Transverse colon (tissue), 4 donors: Measurements from ENCODE around the gene MAPK8IP2. TPM values are rescaled to one million over a fixed set of nuclear protein-coding genes. Genes with fewer than 3 reads are reported as not detected.

ENCODE experiments used
- DNase-seq: peaks from one replicate; pipeline ENCODE4 v3.0.0-alpha.2; 2019
- H3K27ac ChIP-seq, 4 donors: fragments of 200-600 bp; sonication (generic); 2 replicates each; pipeline ENCODE4 v1.5.1; 2016 to 2018; ENCODE audit warnings: inconsistent platforms in 4 of 4
- H3K27me3 ChIP-seq: fragments of 200-600 bp; sonication (generic); 2 replicates; pipeline ENCODE4 v1.5.1; 2017; ENCODE audit warnings: inconsistent platforms
- H3K36me3 ChIP-seq, 4 donors: fragments of 200-600 bp; sonication (generic); 2 replicates each; pipeline ENCODE4 v1.5.1; 2017 to 2019; ENCODE audit warnings: inconsistent platforms in 4 of 4
- H3K4me1 ChIP-seq, 4 donors: fragments of 200-600 bp; sonication (generic); 2 replicates each; pipeline ENCODE4 v1.5.1; 2017 to 2020; ENCODE audit warnings: inconsistent platforms in 4 of 4
- H3K4me3 ChIP-seq, 4 donors: fragments of 200-600 bp; sonication (generic); 1 replicate in 1 of 4; 2 replicates in 3 of 4; pipeline versions ENCODE4 v1.5.1 to v1.6.1; 2017 to 2019; ENCODE audit warnings: inconsistent platforms in 4 of 4
- H3K9me3 ChIP-seq, 2 donors: fragments of 200-600 bp; sonication (generic); 2 replicates each; pipeline ENCODE4 v1.5.1; 2017 to 2019; ENCODE audit warnings: inconsistent platforms in 2 of 2
- EP300 ChIP-seq: sonication (generic); formaldehyde crosslinking; IDR thresholded peaks from one replicate; pipeline ENCODE4 v1.6.1; 2017; ENCODE audit warnings: antibody characterized with exemption, low read depth
- POLR2A ChIP-seq: fragments of 450-650 bp; IDR thresholded peaks from one replicate; pipeline ENCODE4 v1.6.1; 2016; ENCODE audit warnings: antibody characterized with exemption, mild to moderate bottlenecking, moderate library complexity
- POLR2AphosphoS5 ChIP-seq, 3 donors: sonication (generic); formaldehyde crosslinking; IDR thresholded peaks; one replicate each; pipeline ENCODE4 v1.6.1; 2016; ENCODE audit warnings: antibody characterized with exemption in 3 of 3
- WGBS, 2 donors: methylation state at CpG; one replicate each; pipeline ENCODE4 v1.1.5; 2018; ENCODE audit warnings: low coverage in 1 of 2; 5-methylcytosine and 5-hydroxymethylcytosine counted together
- in situ Hi-C, 4 donors: fragments of 200-750 bp; cut with MboI; loops; one replicate each; pipeline versions ENCODE4 v1.15.0 to v1.15.1; 2017; ENCODE audit warnings: low sequenced_read_pairs in 3 of 4, low pct_ligation_motif_present in 1 of 4, low pct_unique_long_range_greater_than_20kb in 1 of 4
- intact Hi-C: fragments of 100-400 bp; cut with DNase I; formaldehyde crosslinking; loops from one replicate; pipeline ENCODE4 v1.15.1; 2023; ENCODE audit warnings: low total_unique reads
- total RNA-seq, 4 donors: library from RNA; depleted of rRNA; stranded (reverse); fragments of >200 nt; gene quantifications; one replicate each; pipeline ENCODE4 v1.1.0, GENCODE V29; 2016
- TF ChIP-seq, protein P1 (sequence below), 5 experiments: fragments of 200-600 bp in 3 of 5; fragments of 450-650 bp in 2 of 5; sonication (generic) in 3 of 5; IDR thresholded peaks; 1 replicate in 2 of 5; 2 replicates in 3 of 5; pipeline ENCODE4 v1.5.1; 2016 to 2017; ENCODE audit warnings: antibody characterized with exemption in 5 of 5, inconsistent platforms in 3 of 5, mild to moderate bottlenecking in 2 of 5, moderate library complexity in 1 of 5

MAPK8IP2 gene
- total RNA-seq, 4 donors from 2014 or later, result 1.1 to 3.4 (median 1.8) TPM

DNA sequence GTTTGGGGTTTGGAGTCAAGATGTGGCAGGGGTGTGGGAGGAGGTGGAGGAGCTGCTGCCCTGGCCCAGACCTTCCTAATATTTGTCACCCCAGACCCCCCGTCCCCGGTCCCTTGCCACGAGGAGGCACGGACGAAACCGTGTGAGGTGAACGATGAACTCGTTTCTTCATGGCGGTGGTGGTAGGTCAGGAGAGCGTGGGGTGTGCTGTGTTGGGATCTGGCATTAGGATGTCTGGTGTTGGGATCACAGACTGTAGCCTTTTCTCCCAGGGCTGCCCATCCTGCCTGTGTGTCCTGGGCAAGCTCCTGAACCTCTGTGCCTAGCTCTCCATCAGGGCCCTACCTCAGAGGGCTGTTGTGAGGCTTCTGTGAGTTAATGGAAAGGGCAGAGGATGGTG lies 8.4 kb downstream of the MAPK8IP2 start:
- H3K27me3 ChIP-seq, result peaks cover 40% of the 10 kb centered on the region
- no peak overlapping the region for H3K27ac ChIP-seq
- no peak for DNase-seq
- H3K4me3 ChIP-seq, result no peak overlapping the region
- intact Hi-C loops, result no loop called here
- in situ Hi-C loops, result no loop called here
- no peak for TF ChIP-seq POLR2AphosphoS5 (IDR thresholded peaks at IDR 0.05)
- no peak for TF ChIP-seq EP300
- TF ChIP-seq POLR2A, result no peak
- TF ChIP-seq, protein P1, sequence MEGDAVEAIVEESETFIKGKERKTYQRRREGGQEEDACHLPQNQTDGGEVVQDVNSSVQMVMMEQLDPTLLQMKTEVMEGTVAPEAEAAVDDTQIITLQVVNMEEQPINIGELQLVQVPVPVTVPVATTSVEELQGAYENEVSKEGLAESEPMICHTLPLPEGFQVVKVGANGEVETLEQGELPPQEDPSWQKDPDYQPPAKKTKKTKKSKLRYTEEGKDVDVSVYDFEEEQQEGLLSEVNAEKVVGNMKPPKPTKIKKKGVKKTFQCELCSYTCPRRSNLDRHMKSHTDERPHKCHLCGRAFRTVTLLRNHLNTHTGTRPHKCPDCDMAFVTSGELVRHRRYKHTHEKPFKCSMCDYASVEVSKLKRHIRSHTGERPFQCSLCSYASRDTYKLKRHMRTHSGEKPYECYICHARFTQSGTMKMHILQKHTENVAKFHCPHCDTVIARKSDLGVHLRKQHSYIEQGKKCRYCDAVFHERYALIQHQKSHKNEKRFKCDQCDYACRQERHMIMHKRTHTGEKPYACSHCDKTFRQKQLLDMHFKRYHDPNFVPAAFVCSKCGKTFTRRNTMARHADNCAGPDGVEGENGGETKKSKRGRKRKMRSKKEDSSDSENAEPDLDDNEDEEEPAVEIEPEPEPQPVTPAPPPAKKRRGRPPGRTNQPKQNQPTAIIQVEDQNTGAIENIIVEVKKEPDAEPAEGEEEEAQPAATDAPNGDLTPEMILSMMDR (IDR thresholded peaks at IDR 0.05), result no peak
- H3K36me3 ChIP-seq, result no peaks in the 10 kb centered on the region
- 84 to 89% methylated on average over 9 to 10 of the region's 10 CpGs for WGBS, 2 donors
- H3K4me1 ChIP-seq, result peaks cover 6 to 14% (median 9%) of the 10 kb centered on the region in 4 donors
- H3K9me3 ChIP-seq, result no peaks in the 10 kb centered on the region

GRCh38 chr22:50609599-50609998 lies 9.0 kb downstream of the MAPK8IP2 start:
- no peaks in the 10 kb centered on the region for H3K36me3 ChIP-seq
- 87% methylated on average over 12 of the region's 12 CpGs; no CpG with 5 or more reads in 1 of the 2 donors for WGBS, 2 donors
- H3K4me3 ChIP-seq, result no peak overlapping the region
- in situ Hi-C loops, result no loop called here
- intact Hi-C loops, result no loop called here
- H3K9me3 ChIP-seq, result no peaks in the 10 kb centered on the region
- H3K4me1 ChIP-seq, result peaks cover 6 to 14% (median 9%) of the 10 kb centered on the region in 4 donors
- H3K27ac ChIP-seq, result no peak overlapping the region
- DNase-seq, result no peak
- TF ChIP-seq EP300, result no peak
- TF ChIP-seq, protein P1 (IDR thresholded peaks at IDR 0.05), result no peak
- no peak for TF ChIP-seq POLR2AphosphoS5 (IDR thresholded peaks at IDR 0.05)
- no peak for TF ChIP-seq POLR2A
- peaks cover 35% of the 10 kb centered on the region for H3K27me3 ChIP-seq

DNA sequence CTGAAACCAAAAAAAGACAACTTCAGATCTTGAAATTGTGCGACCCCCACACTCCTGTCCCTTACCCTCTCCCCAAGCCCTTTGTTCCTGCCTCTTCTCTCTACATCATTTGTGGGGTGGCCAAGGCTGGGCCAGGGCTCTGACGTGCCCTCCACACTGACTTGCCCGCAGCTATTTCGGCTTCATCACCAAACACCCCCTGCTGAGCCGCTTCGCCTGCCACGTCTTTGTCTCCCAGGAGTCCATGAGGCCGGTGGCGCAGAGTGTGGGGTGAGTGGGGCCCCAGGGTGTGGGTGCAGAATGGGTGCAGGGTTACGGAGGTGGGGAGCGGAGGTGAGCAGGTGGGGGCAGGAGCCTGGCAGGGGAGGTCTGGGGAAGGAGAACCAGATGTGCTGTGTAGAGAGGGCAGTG lies 9.5 kb downstream of the MAPK8IP2 start:
- no peaks in the 10 kb centered on the region for H3K9me3 ChIP-seq
- peaks cover 6 to 14% (median 9%) of the 10 kb centered on the region in 4 donors for H3K4me1 ChIP-seq
- intact Hi-C loops, result no loop called here
- H3K27ac ChIP-seq, result no peak overlapping the region
- in situ Hi-C loops, result no loop called here
- DNase-seq, result no peak
- 81 to 89% methylated on average over 6 to 11 of the region's 11 CpGs for WGBS, 2 donors
- TF ChIP-seq POLR2A, result no peak
- no peaks in the 10 kb centered on the region for H3K36me3 ChIP-seq
- no peak overlapping the region for H3K4me3 ChIP-seq
- peaks cover 32% of the 10 kb centered on the region for H3K27me3 ChIP-seq

DNA sequence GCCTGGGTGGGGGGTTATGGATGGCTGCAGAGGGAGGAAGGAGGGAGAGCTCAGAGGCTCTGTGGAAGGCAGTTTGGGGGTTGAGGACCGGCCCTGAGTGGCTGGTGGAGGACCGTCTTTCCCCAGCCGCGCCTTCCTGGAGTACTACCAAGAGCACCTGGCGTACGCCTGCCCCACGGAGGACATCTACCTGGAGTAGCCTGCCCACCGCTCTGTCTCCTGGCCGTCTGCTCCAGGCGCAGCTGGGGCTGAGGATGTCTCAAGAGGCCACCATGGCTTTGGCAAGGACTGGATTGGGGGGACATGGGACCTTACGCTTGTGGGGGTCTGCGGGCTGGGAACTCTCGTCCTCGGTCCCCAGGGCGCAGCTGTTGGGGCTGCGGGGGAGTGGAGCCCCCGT lies 10.0 kb downstream of the MAPK8IP2 start:
- no peak overlapping the region for H3K4me3 ChIP-seq
- peaks cover 6 to 14% (median 9%) of the 10 kb centered on the region in 4 donors for H3K4me1 ChIP-seq
- TF ChIP-seq POLR2AphosphoS5 (IDR thresholded peaks at IDR 0.05) (no peak), POLR2A (no peak), EP300 (no peak)
- TF ChIP-seq, protein P1 (IDR thresholded peaks at IDR 0.05), result no peak
- H3K27me3 ChIP-seq, result peaks cover 34% of the 10 kb centered on the region
- intact Hi-C loops, result no loop called here
- H3K36me3 ChIP-seq, result no peaks in the 10 kb centered on the region
- no peak for DNase-seq
- no peaks in the 10 kb centered on the region for H3K9me3 ChIP-seq
- no peak overlapping the region for H3K27ac ChIP-seq
- 57 to 90% methylated on average over 1 to 17 of the region's 17 CpGs for WGBS, 2 donors
- in situ Hi-C loops, result no loop called here

DNA sequence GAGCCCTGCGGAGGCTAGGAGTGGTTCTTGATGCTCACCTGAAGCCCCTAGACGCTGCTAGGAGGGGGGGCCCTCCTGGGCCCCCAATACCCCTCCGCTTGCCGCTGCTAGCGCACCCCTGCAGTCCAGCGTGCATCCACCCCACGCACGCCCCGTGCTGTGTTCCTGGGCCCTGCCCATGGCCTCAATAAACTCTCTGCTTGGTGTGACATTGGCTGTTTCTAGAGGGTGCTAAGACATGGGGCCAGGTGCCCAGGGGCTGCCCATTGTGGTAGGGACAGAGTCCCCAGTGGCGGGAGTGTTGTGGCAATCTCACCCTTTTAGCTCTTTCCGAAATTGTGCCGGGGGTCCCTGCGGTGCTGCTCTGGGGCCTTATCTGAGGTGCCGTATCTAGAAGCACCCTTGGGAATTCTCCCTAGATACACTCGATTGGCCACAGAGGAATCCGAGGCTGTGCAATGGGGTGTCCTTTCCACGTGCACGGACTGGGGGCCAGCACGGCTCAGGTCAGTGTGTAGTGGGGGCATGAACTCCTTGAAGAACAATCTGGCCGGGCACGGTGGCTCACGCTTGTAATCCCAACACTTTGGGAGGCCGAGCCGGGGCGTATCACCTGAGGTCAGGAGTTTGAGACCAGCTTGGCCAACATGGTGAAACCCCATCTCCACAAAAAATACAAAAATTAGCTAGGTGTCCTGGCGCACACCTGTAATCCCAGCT lies 10.9 kb downstream of the MAPK8IP2 start:
- 80 to 93% methylated on average over 1 to 26 of the region's 26 CpGs for WGBS, 2 donors

More for the DNA sequence above, 10.9 kb downstream of the MAPK8IP2 start:
- no peaks in the 10 kb centered on the region for H3K36me3 ChIP-seq
- no peaks in the 10 kb centered on the region for H3K9me3 ChIP-seq
- in situ Hi-C loops (no loop called here), intact Hi-C loops (no loop called here)
- TF ChIP-seq, protein P1 (IDR thresholded peaks at IDR 0.05), result no peak
- TF ChIP-seq POLR2A (no peak), EP300 (no peak), POLR2AphosphoS5 (IDR thresholded peaks at IDR 0.05) (no peak)
- no peak for DNase-seq
- no peak overlapping the region for H3K27ac ChIP-seq
- no peak overlapping the region for H3K4me3 ChIP-seq
- peaks cover 6 to 14% (median 9%) of the 10 kb centered on the region in 4 donors for H3K4me1 ChIP-seq
- H3K27me3 ChIP-seq, result peaks cover 26% of the 10 kb centered on the region
